ENCODE results near the gene FHOD3.

GRCh38 chr18:36392164-36392978, 94.9 kb downstream of the FHOD3 start:
- TF ChIP-seq FOXP2 (optimal IDR thresholded peaks at IDR 0.05; ENCODE audit: borderline replicate concordance, extremely low read depth, extremely low read length, insufficient read depth) = no peak
- TF ChIP-seq TAF1 (IDR thresholded peaks at IDR 0.05; ENCODE audit: borderline replicate concordance, insufficient read depth, low read length) = no peak

Data from PFSK-1 (cell line).